Activated CD4-positive, alpha-beta T cell treated with anti-CD3 and anti-CD28 coated beads, Interleukin-2, Interleukin-4, amounts not matched to agents 100 ng/mL and 50 ng/mL, durations not matched to agents 16 hours and 8 hours (primary cell): ENCODE results near the gene CHD9.
A peak's percentile ranks its signal among the peaks of the same experiment; 100 is the strongest.
"Not testable (repeated sequence)": the region's sequence is repeated elsewhere in the genome, so short reads cannot be mapped to it uniquely, and the experiment has no call there.

Experiments
- DNase-seq: peaks from one replicate; pipeline ENCODE4 v3.0.0-alpha.2; 2020; ENCODE audit warnings: low spot score

The CHD9 gene

GRCh38 chr16:53045341-53046220, 9.2 kb upstream of the CHD9 start:
- DNase-seq = no peak

- DNase-seq = not testable (repeated sequence)
These were observed 7.3 kb upstream of the CHD9 start for GRCh38 chr16:53047515-53047914.

GRCh38 chr16:53048139-53048915, 6.5 kb upstream of the CHD9 start:
- no peak for DNase-seq

GRCh38 chr16:53051255-53051654, 3.5 kb upstream of the CHD9 start:
- not testable (repeated sequence) for DNase-seq

- DNase-seq = peak; percentile 32
These were observed 2.0 kb upstream of the CHD9 start, which contains the start of gene CHD9NB for GRCh38 chr16:53052519-53053501. Gene CHD9NB (minus strand): TSS chr16:53052897. CDS start chr16:53044158, 8,739 bp downstream.

GRCh38 chr16:53053967-53054669, 673 bp upstream of the CHD9 start:
- DNase-seq = no peak

- DNase-seq = no peak
These were observed 975 bp downstream of the CHD9 start for GRCh38 chr16:53055541-53056391.

GRCh38 chr16:53056392-53056881, 1.6 kb downstream of the CHD9 start:
- no peak for DNase-seq

- no peak for DNase-seq
These were observed 2.9 kb downstream of the CHD9 start for GRCh38 chr16:53057658-53058057.

- DNase-seq = no peak
These were observed 3.6 kb downstream of the CHD9 start for GRCh38 chr16:53058441-53058840.

GRCh38 chr16:53058882-53059281, 4.1 kb downstream of the CHD9 start:
- DNase-seq = no peak

- no peak for DNase-seq
These were observed 4.9 kb downstream of the CHD9 start for GRCh38 chr16:53059672-53060071.

GRCh38 chr16:53061256-53061655, 6.5 kb downstream of the CHD9 start:
- DNase-seq = no peak

- peak; percentile 29 for DNase-seq
These were observed 6.9 kb downstream of the CHD9 start for GRCh38 chr16:53061701-53062159.

- no peak for DNase-seq
These were observed 9.3 kb downstream of the CHD9 start for GRCh38 chr16:53064081-53064578.

- DNase-seq = no peak
These were observed 10.8 kb downstream of the CHD9 start for GRCh38 chr16:53065461-53066061.

- no peak for DNase-seq
These were observed 12.9 kb downstream of the CHD9 start for GRCh38 chr16:53067675-53068074.

- no peak for DNase-seq
These were observed 13.6 kb downstream of the CHD9 start for GRCh38 chr16:53068423-53068833.

- no peak for DNase-seq
These were observed 15.0 kb downstream of the CHD9 start for GRCh38 chr16:53069772-53070171.
